ENCODE data around the gene WSCD2. TPM values are rescaled to one million over a fixed set of nuclear protein-coding genes. Genes with fewer than 3 reads are reported as not detected.

WSCD2 gene
- total RNA-seq, 1 donor from 2014 or later, result not detected

DNA sequence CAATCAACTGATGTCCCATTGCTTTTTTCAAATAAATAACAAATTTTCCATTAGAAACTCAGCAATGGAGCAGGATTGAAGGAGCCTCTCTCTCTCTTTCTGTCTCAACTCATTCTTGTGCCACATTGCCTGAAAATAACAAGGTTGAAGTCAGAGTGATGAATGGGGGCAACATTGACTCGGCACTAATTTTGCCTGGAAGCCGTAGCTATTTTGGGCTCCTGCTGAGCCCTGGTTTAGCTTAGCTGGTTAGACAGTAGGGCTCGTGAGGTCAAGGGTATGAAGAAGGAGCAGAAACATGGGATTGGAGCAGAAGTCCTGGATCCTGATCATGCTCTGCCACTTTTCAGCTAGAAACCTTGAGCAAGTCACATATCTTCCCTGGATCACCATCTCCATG lies 38.9 kb downstream of the WSCD2 start:
- no peak for DNase-seq (ENCODE audit: low read depth)
- TF ChIP-seq, protein P1, sequence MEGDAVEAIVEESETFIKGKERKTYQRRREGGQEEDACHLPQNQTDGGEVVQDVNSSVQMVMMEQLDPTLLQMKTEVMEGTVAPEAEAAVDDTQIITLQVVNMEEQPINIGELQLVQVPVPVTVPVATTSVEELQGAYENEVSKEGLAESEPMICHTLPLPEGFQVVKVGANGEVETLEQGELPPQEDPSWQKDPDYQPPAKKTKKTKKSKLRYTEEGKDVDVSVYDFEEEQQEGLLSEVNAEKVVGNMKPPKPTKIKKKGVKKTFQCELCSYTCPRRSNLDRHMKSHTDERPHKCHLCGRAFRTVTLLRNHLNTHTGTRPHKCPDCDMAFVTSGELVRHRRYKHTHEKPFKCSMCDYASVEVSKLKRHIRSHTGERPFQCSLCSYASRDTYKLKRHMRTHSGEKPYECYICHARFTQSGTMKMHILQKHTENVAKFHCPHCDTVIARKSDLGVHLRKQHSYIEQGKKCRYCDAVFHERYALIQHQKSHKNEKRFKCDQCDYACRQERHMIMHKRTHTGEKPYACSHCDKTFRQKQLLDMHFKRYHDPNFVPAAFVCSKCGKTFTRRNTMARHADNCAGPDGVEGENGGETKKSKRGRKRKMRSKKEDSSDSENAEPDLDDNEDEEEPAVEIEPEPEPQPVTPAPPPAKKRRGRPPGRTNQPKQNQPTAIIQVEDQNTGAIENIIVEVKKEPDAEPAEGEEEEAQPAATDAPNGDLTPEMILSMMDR (conservative IDR thresholded peaks at IDR 0.05; ENCODE audit: low read depth, low read length), result no peak
- no peak overlapping the region for H3K4me3 ChIP-seq (ENCODE audit: low read depth, low read length)

DNA sequence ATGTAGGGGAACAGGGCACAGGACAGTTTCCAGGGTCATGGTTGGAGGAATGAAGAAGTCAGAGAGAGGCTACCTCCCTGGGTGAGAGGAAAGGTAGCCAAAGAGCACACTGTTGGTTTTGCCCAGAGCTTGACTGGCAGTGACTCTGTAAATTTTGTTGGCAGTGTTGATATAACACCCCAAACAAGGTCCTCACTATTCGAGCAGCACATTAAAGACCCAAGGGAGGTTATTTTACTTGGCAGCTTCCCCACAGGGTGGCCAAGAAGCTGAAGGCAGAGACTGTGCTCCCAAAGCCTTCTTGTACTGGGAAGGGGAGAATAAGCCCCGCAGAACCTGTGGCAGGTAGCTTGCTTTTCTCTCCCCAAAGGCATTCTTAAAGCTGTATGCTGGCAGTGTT lies 40.6 kb downstream of the WSCD2 start:
- DNase-seq (ENCODE audit: low read depth), result no peak
- TF ChIP-seq, protein P1 (conservative IDR thresholded peaks at IDR 0.05; ENCODE audit: low read depth, low read length), result no peak
- no peak overlapping the region for H3K4me3 ChIP-seq (ENCODE audit: low read depth, low read length)

DNA sequence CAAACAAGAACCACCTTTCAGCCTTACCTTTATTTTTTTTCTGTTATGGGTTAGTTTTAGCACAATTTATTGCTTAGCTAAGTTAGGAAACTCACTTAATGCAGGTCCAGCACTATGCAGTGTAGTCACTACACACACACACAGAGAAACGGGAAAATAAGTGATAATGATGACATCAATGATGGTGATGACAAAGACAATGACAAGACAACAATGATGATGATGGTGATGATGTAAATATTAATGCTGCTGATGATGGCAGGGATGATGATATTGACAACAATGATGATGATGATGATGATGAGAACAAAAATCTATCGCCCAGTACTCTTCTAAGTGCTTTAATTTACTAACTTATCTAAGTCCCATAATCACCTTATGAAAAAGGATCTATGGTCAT lies 41.1 kb downstream of the WSCD2 start:
- TF ChIP-seq, protein P1 (conservative IDR thresholded peaks at IDR 0.05; ENCODE audit: low read depth, low read length), result no peak
- H3K4me3 ChIP-seq (ENCODE audit: low read depth, low read length), result no peak overlapping the region
- no peak for DNase-seq (ENCODE audit: low read depth)

DNA sequence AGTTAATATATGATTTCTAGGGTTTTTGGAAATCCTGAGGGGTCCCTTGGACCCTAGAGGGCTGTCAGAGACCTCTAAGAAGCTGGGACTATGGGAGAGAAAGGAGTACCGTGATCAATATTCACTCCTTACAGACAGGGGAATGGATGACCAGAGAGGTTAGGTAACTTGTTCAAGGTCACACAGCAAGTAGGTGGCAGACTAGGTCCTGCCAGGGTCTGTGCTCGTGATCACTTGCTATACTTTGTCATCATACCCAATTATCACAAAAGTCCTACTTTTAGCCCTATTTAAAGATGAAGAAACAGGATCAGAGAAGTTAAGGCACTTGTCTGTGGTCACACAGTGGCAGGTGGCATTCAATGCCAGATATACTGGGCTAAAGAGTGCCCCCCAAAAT lies 42.9 kb downstream of the WSCD2 start:
- TF ChIP-seq, protein P1 (conservative IDR thresholded peaks at IDR 0.05; ENCODE audit: low read depth, low read length), result no peak
- H3K4me3 ChIP-seq (ENCODE audit: low read depth, low read length), result no peak overlapping the region
- no peak for DNase-seq (ENCODE audit: low read depth)

DNA sequence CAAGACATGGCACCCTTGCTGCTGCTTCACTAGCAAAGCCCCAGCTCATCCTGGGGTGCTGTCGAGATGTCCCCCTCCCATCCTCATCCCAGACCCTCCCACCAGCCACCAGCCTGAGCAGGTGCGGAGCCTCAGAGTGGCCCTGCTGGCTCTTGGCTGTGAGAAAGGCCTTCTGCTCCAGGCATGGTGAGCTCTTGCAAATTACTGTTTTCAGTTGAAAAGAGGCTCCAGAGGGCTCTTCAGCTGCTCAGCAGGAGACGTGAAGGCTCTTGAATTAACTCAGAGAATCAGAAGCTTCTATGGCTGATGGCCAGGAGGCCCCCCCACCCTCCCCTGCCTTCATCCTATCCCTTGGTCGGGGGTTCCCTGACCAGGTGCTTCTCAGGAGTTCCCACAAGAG lies 44.1 kb downstream of the WSCD2 start:
- TF ChIP-seq, protein P1 (conservative IDR thresholded peaks at IDR 0.05; ENCODE audit: low read depth, low read length), result no peak
- no peak overlapping the region for H3K4me3 ChIP-seq (ENCODE audit: low read depth, low read length)
- no peak for DNase-seq (ENCODE audit: low read depth)

DNA sequence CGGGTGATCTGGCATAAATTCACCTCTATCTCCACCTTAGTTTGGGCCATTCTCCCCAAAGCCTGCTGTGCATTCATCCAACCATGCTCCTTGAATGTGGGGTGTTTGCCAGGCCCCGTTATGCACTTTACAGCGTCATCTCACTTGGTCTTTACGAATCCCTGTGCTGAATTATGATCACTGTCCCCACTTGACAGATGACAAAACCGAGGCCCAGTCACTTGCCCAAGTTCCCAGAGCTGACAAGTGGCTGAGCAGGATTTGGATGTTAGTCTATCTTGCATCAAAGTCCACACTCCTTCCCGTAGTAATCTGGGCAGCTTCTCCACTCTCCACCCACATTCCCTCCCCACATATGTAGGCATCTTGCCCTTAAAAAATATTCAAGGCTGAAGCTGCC lies 44.8 kb downstream of the WSCD2 start:
- TF ChIP-seq, protein P1 (conservative IDR thresholded peaks at IDR 0.05; ENCODE audit: low read depth, low read length), result no peak
- H3K4me3 ChIP-seq (ENCODE audit: low read depth, low read length), result no peak overlapping the region
- DNase-seq (ENCODE audit: low read depth), result no peak

DNA sequence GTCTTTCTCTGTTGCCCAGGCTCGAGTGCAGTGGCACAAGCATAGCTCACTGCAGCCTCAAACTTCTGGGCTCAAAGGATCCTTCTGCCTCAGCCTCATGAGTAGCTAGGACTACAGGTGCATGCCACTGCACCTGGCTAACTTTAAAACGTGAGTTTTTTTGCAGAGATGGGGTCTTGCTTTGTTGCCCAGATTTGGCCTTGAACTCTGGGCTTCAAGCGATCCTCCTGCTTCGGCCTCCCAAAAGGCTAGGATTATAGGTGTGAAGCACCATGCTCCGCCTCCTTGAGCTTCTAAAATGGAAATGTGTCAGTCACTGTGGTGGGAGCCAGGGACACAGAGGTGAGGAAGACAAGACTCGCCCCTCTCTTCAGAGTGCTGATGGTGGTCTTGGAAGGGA lies 45.6 kb downstream of the WSCD2 start:
- no peak overlapping the region for H3K4me3 ChIP-seq (ENCODE audit: low read depth, low read length)
- TF ChIP-seq, protein P1 (conservative IDR thresholded peaks at IDR 0.05; ENCODE audit: low read depth, low read length), result no peak
- DNase-seq (ENCODE audit: low read depth), result no peak

All from epithelial cell of proximal tubule (primary cell).